Glomerular visceral epithelial cell (primary cell): ENCODE data around the gene TCF25.
"Not testable (repeated sequence)": the region's sequence is repeated elsewhere in the genome, so short reads cannot be mapped to it uniquely, and the experiment has no call there.

ENCODE experiments used
- DNase-seq: peaks from one replicate; pipeline ENCODE4 v3.0.0-alpha.2; 2016; ENCODE audit errors: extremely low spot score

Gene TCF25

DNA sequence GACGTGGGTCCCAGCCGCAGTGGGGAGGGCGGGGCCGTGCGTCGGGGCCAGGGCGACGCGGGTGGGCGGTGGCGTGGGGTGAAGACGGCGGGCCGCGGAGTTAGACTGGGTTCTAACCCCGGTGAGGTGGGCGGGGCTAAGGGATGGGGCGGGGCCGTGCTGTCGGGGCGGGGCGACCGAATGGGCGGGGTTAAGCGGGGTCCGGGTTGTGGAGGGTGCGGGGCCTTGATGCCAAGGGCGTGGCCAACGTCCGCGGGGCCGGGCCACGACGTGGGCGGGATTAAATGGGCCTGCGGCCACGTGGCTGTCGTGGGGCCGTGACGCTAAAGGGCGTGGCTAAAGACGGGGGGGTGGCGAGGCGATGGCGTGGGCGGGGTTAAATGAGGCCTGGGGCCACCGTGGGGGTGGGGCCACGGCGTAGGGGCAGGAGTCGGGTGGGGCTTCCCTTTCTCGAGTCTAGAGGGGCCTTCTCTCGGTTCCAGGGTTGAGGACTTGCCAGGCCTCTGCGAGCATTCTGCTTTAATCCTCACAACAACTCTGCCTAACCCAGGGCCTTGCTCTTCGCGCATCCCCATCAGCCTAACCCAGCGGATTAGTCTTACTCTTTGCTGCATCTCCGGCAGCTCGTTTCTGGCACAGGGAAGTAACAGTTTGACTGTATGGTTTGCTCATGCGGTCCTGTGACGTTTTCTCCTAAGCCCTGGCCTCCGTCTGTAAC is 739 bp downstream of the TCF25 start:
- peak; percentile 95 for DNase-seq

- DNase-seq, result not testable (repeated sequence)
Observed at GRCh38 chr16:89879123-89879522, 5.7 kb downstream of the TCF25 start.

DNA sequence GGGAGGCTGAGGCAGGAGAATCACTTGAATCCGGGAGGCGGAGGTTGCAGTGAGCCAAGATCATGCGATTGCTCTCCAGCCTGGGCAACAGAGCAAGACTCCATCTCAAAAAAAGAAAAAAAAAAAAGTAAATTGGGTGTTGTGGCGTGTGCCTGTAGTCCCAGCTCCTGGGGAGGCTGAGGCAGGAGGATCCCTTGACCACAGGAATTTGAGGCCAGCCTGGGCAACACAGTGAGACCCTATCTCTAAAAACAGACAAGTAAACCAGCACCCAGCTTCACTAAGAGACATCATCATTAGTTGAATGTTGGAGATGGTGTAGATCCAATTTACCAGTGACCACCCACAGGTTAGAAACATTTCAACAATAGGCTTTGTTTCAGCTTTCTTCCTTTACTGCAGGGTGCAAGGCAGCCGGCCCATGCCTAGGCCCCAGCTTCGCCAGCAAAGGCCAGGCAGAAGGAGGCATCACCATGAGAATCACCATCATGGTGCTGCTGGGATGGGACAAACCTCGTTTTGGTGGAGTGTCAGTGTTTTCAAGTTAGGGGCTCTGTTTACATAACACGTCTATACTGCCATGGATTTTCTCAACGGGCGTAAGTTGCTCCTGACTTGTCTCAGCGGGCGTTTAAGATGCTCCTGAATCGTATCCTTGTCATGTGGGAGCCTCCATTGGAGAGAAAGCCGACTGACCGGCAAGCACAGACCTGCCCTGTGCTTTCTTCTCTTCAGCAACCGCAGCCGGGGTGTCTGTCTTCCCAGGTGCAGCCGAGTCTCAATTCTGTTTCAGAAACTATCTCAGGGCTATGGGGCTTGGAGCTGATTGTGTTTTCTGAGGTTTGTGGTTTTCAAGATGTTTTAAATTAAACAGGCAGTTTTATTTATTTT is 7.3 kb downstream of the TCF25 start:
- no peak for DNase-seq

DNA sequence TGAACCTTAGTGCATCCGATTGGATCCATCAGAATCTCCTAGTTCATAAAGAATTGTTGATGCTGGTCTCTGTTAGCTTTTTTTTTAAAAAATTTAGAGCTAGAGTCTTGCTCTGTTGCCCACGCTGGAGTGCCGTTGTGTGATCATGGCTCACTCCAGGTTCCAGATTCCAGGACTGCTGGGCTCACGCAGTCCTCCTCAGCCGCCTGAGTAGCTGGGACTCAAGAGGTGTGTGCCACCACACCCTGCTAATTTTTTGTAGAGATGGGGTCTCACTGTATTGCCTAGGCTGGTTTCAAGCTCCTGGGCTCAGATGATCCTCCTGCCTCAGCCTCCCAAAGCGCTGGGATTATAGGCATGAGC is 8.0 kb downstream of the TCF25 start:
- DNase-seq, result no peak

GRCh38 chr16:89883346-89884040 is 10.1 kb downstream of the TCF25 start:
- DNase-seq, result no peak

DNA sequence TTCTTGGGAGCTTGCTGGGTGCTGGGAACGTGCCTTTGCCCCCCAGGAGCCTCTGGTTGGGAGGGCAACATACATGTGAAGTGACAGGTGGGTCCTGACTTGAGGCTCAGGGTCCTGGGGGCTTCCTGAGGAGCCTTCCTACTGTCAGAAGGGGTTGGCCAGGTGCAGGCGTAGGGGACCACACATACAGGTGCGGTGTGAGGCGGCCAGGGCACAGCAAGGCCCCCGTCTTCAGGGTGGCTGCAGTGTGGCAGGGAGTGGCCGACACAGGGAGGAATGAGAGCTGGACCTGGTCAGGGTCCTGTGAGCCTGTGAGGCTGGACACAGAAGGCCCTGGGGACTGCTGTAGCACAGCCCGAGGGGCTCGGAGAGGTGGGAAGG is 10.6 kb downstream of the TCF25 start:
- DNase-seq, result no peak

GRCh38 chr16:89887243-89887642 is 13.9 kb downstream of the TCF25 start:
- no peak for DNase-seq

DNA sequence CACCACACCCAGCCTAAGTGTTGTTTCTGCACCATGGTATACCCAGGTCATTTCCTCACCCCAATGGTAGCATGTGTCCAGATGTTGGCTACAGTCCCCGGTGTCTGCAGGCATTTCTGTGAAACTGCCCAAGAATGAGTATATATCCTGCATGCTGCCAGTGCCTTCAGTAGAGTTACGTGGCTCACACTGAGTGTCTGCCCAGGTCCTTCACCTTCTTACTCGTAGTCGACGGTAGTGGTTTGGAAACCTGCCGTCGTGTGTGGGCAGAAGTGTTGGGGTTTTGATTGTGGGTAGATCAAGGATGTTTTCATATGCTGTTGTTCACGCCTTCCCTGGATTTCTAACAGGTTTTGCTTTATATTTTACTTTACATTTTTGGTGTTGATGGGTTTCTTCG is 16.8 kb downstream of the TCF25 start:
- no peak for DNase-seq

DNA sequence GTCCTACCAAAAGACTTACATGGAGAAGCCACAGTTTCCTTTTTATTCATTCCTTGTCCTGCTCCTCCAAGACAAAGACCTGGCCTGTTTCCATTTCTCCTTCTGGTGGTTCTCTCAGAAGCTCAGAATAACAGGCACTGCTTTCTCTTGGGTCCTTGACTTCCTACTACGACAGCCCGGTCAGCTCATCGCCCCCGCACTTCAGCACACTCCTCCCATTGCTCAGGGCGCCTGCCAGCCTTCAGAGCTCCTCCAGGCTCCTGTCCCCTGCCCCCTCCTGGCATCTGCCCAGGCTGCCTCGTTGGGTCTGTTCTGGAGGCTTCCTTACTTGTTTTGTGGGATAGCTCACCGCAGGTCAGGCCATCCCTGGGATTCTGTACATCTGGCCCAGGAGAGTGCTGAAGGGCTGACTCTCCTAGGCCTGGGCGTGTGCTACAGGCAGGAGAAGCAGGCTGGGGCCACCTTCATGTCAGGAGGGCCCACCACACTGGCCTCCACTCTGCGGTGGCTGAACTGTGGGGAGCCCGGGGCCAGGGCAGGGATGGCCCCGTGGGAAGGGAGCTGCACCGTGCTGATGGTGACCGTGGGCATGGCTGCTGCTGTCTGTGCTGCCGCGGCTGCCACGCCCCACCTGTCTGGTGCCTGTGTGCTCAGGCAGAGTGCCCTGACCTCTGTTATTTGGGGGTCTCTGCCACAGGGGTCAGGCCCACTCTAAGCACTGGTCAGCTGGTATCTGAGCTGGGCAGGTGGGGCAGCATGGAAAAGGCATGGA is 17.7 kb downstream of the TCF25 start:
- no peak for DNase-seq

DNA sequence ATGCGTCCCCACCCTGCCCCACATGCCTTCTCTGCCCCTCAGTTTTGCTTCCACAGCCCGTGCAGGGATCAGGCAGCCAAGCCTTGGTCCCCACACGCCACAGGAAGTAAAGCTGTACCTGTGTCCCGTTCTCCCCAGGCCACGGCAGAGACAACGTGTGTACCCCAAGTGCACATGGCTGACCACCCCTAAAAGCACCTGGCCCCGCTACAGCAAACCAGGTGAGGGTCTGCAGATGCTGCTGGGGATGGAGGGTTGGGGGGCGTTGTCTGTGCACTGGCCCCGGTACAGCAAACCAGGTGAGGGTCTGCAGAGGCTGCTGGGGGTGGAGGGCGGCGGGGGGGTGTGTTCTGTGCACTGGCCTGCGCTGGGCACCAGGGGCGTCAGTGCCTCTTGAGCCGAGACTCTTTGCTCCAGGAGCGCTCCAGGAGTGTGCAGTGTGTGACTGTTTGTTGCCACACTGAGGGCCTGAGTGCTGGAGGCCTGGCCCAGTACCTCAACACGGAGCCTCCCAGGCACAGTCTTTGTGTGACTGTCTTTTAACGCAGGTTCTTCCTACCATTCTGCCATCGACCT is 18.8 kb downstream of the TCF25 start:
- DNase-seq, result no peak

DNA sequence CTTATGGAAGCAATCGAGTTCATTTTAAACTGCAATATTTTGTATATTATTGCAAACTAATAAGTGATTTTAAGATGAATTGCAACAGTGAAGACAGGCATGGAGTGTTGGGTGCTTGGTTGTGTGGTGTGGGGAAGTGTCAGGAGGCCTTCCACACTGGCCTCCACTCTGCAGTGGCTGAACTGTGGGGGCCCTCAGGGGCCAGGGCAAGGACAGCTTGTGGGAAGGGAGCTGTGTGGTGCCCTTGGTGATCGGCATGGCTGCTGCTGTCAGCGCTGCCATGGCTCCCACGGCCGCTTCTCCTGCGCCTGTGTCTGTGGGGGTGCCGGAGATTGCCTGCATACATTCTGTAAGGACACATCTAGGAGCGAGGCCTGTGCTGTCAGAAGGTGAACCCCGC is 19.2 kb downstream of the TCF25 start:
- DNase-seq, result no peak

GRCh38 chr16:89893642-89894548 is 20.5 kb downstream of the TCF25 start:
- DNase-seq, result no peak

- no peak for DNase-seq
Observed at GRCh38 chr16:89895482-89896250, 22.3 kb downstream of the TCF25 start.

- DNase-seq, result no peak
Observed at GRCh38 chr16:89897204-89897603, 23.8 kb downstream of the TCF25 start.

GRCh38 chr16:89898201-89898967 is 25.0 kb downstream of the TCF25 start:
- no peak for DNase-seq

DNA sequence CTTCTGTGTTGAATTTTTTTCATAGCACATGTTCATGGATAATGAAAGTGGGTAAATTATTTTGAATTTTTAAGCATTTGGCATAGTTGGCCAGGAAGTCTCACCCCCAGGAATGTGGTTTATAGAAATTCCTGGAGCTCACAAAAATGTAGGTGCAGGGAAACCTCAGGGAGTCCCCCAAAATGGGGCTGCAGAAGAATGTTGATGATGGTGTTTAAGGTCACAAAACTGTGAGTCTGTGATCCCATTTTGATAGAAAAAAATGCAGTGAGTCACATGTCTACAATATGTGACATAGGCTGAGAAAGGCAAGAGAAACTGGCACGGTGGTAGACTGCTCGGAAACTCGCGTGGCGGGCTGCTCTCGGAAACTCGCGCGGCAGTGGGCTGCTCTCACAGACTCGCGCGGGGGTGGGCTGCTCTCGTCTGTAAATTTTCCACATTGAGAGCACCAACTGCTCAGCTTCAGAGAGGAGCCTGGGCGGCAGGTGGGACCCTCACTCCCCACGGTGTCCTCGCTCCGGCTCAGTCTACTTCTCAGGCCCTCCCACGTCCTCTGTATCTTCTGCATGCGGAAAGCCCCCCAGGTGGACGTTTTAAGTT is 26.6 kb downstream of the TCF25 start:
- no peak for DNase-seq

GRCh38 chr16:89900885-89901284 is 27.5 kb downstream of the TCF25 start:
- no peak for DNase-seq

DNA sequence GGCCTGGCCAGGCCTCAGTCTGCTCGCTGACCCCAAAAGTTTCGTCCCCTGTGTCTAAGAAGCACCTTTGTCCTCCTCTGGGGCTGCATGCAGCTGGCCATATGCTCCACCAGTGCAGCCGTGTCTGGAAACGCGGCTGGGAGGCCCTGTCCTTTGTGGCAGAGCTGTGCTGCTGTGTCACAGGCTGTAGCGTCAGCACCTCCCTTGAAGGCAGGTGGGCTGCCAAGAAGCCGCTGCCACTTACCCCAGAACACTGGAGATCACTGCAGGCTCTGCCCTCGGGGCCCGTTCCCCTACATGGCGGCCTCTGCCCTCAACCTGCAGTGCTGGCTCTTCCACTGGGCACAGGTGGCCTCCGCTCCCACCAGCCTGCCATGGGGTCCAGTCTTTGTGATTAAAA is 29.6 kb downstream of the TCF25 start:
- DNase-seq, result no peak
